Fibroblast of skin of scalp (primary cell): Measurements from ENCODE around the gene ZBTB20. TPM values are rescaled to one million over a fixed set of nuclear protein-coding genes. Genes with fewer than 3 reads are reported as not detected.
"Not testable (repeated sequence)": the region's sequence is repeated elsewhere in the genome, so short reads cannot be mapped to it uniquely, and the experiment has no call there.

Experiments
- DNase-seq: peaks from one replicate; pipeline ENCODE4 v3.0.0-alpha.2; 2013
- polyA plus RNA-seq, 2 experiments: library from polyadenylated mRNA; unstranded; fragments of 120-200 nt; gene quantifications; one replicate each; pipeline ENCODE4 v1.2.1, GENCODE V29; 2013; ENCODE audit not compliant: insufficient read length in 2 of 2

ZBTB20 gene
- polyA plus RNA-seq (2013, experiment 1 of 2; ENCODE audit: insufficient read length) = 0.60 TPM
- polyA plus RNA-seq (2013, experiment 2 of 2; ENCODE audit: insufficient read length) = 0.33 TPM

DNA sequence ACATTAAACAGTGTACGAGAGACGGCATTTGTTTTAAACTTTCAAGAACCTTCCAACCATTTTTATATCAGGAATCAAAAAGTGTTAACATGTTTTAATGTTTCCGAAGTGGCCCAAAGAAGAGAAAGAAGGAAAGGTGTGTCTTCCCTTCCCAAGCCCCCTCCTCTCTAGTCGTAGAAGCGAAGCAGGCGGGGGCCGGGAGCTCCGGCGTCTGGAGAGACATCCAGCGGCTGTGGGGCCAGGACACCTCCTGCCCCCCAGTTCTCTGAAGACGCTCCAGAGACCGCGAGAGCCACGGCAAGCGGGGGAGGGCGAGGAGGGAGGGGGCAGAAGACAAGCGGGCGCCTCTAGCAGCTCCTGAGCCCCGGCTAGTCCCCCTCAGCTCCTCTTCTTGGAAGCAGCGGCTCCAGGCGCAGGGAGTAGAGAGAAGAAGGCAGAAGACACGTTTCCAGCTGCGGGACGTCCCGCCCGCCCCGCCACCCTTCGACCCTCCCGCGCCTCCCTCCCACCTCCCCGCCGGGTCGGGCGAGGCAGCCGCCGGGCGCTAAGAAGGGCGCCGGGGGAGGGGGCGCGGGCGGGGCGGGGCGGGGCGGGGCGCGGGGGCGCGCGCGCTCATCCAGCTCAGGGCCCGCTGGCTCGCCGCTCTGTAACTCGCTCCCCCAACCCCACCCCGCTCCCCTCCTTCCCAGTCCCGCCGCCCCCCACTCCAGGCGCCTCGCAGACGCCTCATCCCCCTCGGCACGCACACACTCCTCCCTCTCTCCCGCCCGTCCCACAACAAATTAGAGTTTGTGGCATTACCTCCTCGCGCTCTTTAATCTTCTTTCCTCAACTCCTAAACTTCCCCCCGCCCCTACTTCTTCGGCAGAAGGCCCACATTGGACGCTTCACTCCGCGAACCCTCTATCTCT is at the start of gene ZBTB20:
Gene ZBTB20, minus strand, starts transcription at position 871 of the 911 bp plus-strand sequence.
- DNase-seq = peak; percentile 81

DNA sequence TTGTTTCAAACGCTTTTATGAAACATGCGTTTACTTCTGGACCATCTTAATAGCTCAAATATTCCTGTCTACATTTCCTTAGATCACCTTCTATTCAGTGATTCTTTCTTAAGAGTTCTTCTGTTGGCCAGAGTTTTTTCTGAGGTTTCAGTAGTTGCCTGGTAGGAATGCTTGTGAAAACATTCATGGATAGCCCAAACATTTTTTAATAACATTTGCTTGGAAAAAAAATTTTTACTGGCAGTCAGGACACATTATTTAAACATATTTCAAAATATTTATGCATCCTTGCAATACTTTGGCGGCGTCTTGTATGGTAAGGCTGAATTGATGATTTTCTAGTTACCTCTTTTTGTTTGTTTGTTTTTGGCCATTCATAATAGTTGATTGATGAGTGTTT is 47.4 kb upstream of the ZBTB20 start:
- DNase-seq = peak; percentile 69

DNA sequence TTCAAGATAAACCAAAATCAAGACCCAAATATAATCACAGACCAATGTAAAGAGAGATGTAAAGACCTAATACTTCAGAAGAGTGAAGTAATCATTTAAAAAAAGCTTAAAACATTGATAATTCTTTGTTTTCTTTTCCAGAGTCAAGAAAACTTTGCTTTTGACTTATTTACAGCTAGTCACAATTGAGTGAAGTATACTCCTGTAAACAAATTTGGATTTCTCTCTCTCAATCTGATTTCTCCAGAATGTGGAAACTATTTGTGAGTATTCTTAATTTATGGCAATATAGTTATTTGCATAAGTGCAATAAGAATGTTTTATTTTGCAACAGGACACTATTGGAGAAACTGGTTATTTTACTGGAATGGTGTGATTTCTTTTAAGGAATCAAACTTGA is 43.7 kb upstream of the ZBTB20 start:
- no peak for DNase-seq

GRCh38 chr3:115187149-115187757 is 40.2 kb upstream of the ZBTB20 start:
- DNase-seq = no peak

DNA sequence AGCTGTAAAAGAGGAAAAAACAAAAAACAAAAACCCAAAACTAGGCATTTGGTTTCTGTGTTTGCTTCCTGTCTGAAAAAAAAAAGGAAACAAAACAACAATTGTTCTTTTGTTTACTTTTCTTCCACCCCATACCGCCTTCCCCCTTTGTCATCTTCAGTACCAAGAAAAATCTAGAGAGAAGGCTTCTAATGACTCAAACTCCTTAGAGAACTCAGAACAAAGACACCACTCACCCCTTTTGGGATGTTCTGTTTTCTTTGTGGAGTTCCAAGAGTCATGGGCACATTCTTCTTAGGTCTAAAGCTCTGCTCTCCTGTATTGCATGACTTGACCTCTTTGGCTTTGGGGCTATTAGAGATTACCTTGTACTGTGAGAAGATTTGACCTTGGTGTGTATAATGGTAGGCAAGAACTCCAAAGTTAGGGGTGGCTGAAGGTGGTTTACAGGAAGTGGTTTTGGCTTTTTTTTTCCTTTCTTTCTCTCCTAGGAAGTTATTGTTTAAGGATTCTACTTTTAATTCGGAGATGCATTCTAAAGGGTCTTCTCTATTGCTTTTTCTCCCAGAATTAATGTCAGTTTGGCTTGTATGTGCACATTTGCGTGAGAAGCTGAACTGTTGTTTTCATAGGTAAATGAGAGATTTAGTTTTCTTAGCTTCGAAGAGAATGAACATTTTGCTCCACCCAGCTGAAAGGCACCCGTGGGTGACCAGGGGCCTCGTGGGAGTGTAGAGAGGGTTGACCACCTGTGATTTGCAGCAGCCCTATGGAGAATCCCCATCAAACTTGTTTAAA is 39.5 kb upstream of the ZBTB20 start:
- no peak for DNase-seq

DNA sequence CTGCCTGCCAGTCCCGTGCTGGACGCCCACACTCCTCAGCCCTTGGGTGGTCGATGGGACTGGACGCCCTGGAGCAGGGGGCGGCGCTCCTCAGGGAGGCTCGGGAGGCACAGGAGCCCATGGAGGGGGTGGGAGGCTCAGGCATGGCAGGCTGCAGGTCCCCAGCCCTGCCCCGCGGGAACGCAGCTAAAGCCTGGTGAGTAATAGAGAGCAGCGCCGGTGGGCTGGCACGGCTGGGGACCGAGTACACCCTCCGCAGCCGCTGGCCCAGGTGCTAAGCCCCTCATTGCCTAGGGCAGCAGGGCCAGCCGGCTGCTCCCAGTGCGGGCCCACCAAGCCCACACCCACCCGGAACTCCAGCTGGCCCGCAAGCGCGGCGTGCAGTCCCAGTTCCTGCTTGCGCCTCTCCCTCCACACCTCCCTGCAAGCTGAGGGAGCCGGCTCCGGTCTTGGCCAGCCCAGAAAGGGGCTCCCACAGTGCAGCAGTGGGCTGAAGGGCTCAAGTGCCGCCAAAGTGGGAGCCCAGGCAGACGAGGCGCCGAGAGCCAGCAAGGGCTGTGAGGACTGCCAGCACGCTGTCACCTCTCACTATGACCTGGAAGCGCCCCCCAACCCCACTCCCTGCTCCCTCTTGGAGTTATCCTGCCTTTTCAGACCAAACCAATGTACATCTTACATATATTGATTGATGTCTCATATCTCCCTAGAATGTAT is 37.9 kb upstream of the ZBTB20 start:
- DNase-seq = not testable (repeated sequence)

DNA sequence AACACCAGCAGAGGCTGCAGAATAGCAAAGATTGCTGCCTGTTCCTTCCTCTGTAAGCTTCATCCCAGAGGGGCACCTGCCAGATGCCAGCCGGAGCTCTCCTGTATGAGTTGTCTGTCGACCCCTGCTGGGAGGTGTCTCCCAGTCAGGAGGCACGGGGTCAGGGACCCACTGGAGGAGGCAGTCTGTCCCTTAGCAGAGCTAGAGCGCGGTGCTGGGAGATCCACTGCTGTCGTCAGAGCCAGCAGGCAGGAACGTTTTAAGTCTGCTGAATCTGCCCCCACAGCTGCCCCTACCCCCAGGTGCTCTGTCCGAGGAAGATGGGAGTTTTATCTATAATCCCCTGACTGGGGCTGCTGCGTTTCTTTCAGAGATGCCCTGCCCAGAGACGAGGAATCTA is 31.8 kb upstream of the ZBTB20 start:
- DNase-seq = not testable (repeated sequence)

DNA sequence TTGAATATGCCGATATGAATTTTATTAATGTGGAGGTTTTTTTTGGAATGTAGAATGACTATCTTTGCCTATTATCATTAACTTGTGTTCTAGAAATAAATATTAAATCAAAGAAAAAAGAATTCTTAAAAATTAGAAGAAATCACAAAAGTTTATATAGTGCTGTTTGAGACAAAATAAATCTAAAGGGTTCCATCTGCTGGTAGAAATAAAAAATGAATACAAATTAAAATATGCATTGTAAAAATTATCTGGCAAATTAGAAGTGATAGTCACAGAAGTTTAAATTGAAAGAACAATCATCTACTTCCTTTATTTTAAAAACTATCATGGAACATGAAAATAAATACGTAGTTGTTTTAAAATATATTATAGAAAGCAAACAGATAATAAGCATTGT is 22.7 kb upstream of the ZBTB20 start:
- no peak for DNase-seq

- peak; percentile 21 for DNase-seq
These were observed 18.6 kb upstream of the ZBTB20 start for GRCh38 chr3:115165701-115166100.

GRCh38 chr3:115165266-115165665 is 18.2 kb upstream of the ZBTB20 start:
- DNase-seq = no peak

GRCh38 chr3:115164374-115165221 is 17.5 kb upstream of the ZBTB20 start:
- no peak for DNase-seq

GRCh38 chr3:115162759-115163158 is 15.7 kb upstream of the ZBTB20 start:
- DNase-seq = no peak

DNA sequence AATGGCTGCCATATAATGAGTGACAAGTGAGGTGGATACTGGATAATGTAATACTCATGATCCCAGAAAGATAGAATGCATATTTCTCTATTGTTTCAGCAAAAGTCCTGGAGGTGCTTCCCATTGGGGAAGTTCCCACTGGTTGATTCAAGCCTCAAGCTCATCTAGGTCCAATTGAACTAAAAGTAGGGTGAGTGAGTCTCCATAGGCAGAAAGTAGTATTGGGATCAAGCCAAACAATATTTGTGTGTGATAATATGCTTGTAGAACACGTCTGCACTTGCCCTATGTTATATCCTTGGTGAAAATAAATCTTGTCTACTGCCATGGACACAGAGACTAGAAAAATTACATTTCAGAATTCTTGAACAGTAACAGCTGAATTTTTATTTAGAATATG is 14.8 kb upstream of the ZBTB20 start:
- no peak for DNase-seq

GRCh38 chr3:115161168-115161834 is 14.2 kb upstream of the ZBTB20 start:
- DNase-seq = no peak

- DNase-seq = no peak
These were observed 13.2 kb upstream of the ZBTB20 start for GRCh38 chr3:115160295-115160694.

- DNase-seq = no peak
These were observed 9.1 kb upstream of the ZBTB20 start for GRCh38 chr3:115156046-115156654.

DNA sequence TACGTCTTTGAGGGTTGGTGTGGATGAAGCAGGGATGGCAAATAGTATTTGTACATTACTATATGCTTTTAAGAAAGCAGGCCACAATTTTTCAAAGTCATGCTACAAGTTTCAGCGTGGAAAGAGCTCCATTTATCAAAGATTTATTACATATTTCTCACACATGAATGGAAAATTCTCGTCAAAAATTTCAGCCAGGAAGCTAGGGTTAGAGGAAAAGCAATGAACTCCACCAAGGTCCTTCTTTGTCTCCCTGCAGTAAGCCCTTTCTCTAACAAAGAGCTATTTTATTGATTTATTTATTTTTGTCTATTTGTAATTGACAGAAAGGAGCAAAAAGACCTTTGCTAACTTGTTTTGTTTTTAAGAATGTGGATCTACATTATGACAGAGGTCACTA is 7.5 kb upstream of the ZBTB20 start:
- DNase-seq = no peak

GRCh38 chr3:115151921-115152320 is 4.8 kb upstream of the ZBTB20 start:
- DNase-seq = no peak

- no peak for DNase-seq
These were observed 1.2 kb upstream of the ZBTB20 start for GRCh38 chr3:115148142-115148790.
